Measurements from ENCODE around the gene STK38. TPM values are rescaled to one million over a fixed set of nuclear protein-coding genes. Genes with fewer than 3 reads are reported as not detected.

The STK38 gene
- total and polyA plus RNA-seq, 2 of the 8 experiments (the other 6 are each of a cell fraction or from before 2014, with no cell fraction given): 8.1 to 19.8 TPM

GRCh38 chr6:36578030-36578429 is 30.8 kb upstream of the STK38 start:
- CTCF ChIA-PET (ENCODE audit: partially characterized antibody): interaction anchor here (2.4 to 2.8 kb wide), 2 partner anchors 9 to 13 kb away, joined by 13 to 14 read pairs; no protein-coding TSS in a partner anchor
- Histone ChIP-seq H4K20me1 (replicated peaks in 1 of 2; ENCODE audit: control insufficient read depth in 1 of 2, insufficient read depth in 2 of 2, low read length in 2 of 2) (no peaks in the 10 kb centered on the region), H2BK5ac (ENCODE audit: low read depth, low read length) (no peak overlapping the region), H3K9ac (replicated peaks in 1 of 4; ENCODE audit: extremely low read depth in 1 of 4, low read depth in 3 of 4, low read length in 3 of 4) (no peak overlapping the region), H3K36me3 (ENCODE audit: control insufficient read depth in 2 of 4, insufficient read depth in 4 of 4, low read length in 3 of 4) (no peaks in the 10 kb centered on the region), H2BK12ac (ENCODE audit: low read depth, low read length) (no peak overlapping the region), H3K23ac (ENCODE audit: insufficient read length) (no peak overlapping the region), H3K79me2 (ENCODE audit: control insufficient read depth in 1 of 2, insufficient read depth in 2 of 2, low read length in 2 of 2) (no peaks in the 10 kb centered on the region), H3K4me1 (replicated peaks in 1 of 4; ENCODE audit: control insufficient read depth in 3 of 4, insufficient read depth in 4 of 4, low read length in 3 of 4) (no peaks in the 10 kb centered on the region), H4K8ac (ENCODE audit: extremely low read depth, insufficient read depth, low read length) (no peak overlapping the region), H3K4me2 (ENCODE audit: insufficient read depth in 1 of 2, low read depth in 2 of 2, low read length in 2 of 2) (no peak overlapping the region), H4K91ac (replicated peaks; ENCODE audit: insufficient read length, low read length) (no peak overlapping the region), H3K79me1 (ENCODE audit: low read depth, low read length) (no peaks in the 10 kb centered on the region), H2AFZ (ENCODE audit: low read length) (no peak overlapping the region), H2AK5ac (ENCODE audit: low read depth, low read length) (no peak overlapping the region), H3K23me2 (ENCODE audit: low read depth, low read length) (peaks cover 2% of the 10 kb centered on the region; the same call in 1 of the 2 replicates), H4K5ac (ENCODE audit: insufficient read length, low read depth, low read length) (no peak overlapping the region), H3K56ac (replicated peaks; ENCODE audit: insufficient read length, low read depth, low read length) (no peak overlapping the region), H3K27me3 (replicated peaks in 1 of 4; ENCODE audit: control insufficient read depth in 3 of 4, extremely low read depth in 1 of 4, insufficient read depth in 3 of 4, low read length in 3 of 4) (no peaks in the 10 kb centered on the region), H2BK20ac (ENCODE audit: low read length) (no peak overlapping the region), H3K14ac (ENCODE audit: insufficient read length) (no peak overlapping the region), H3K27ac (ENCODE audit: low read depth, low read length) (no peak overlapping the region), H2BK15ac (ENCODE audit: low read length) (0 out of 2 replicates have a peak overlapping the region, but pooled peaks have one; percentile 16), H3K18ac (ENCODE audit: extremely low read depth, low read length) (no peak overlapping the region), H3K9me3 (ENCODE audit: insufficient read depth in 2 of 2, low read depth in 1 of 2, low read length in 1 of 2) (no peaks in the 10 kb centered on the region), H2BK120ac (replicated peaks; ENCODE audit: low read depth, low read length) (no peak overlapping the region), H3K4ac (replicated peaks; ENCODE audit: insufficient read length, low read depth, low read length) (no peak overlapping the region), H3K4me3 (ENCODE audit: extremely low read depth in 1 of 4, insufficient read depth in 2 of 4, low read depth in 3 of 4, low read length in 4 of 4) (no peak overlapping the region)
- DNase-seq (ENCODE audit: low read depth in 1 of 2, low spot score in 2 of 2) (no peak), FAIRE-seq (no peak)
- POLR2A ChIA-PET (ENCODE audit: partially characterized antibody): interaction anchor here (6.2 kb wide), 1 partner anchor 20 kb away, joined by 69 read pairs; the partner anchor contains the start of gene SRSF3
- WGBS, 2 experiments (ENCODE audit: extremely low coverage in 1 of 2, insufficient coverage in 1 of 2, insufficient read length in 1 of 2, insufficient replicate concordance in 2 of 2, low coverage in 1 of 2, low lambda C conversion rate in 2 of 2, missing lambda C conversion rate in 1 of 2): 88% methylated on average over 5 of the region's 5 CpGs; no CpG with 5 or more reads in 1 of the 2 experiments
- TF ChIP-seq BRCA1 (IDR thresholded peaks at IDR 0.05; ENCODE audit: low read depth, low read length) (no peak), RFX5 (IDR thresholded peaks at IDR 0.05; ENCODE audit: borderline replicate concordance, low read depth, low read length) (no peak), BCL11A (IDR thresholded peaks at IDR 0.05; ENCODE audit: low read depth in 2 of 2, low read length in 2 of 2) (no peak), KDM1A (IDR thresholded peaks at IDR 0.05; ENCODE audit: borderline replicate concordance, low read length) (no peak), USF2 (IDR thresholded peaks at IDR 0.05; ENCODE audit: low read length) (no peak), EP300 (IDR thresholded peaks at IDR 0.05; ENCODE audit: borderline replicate concordance in 1 of 2, low read depth in 2 of 2, low read length in 2 of 2) (no peak), SRF (IDR thresholded peaks at IDR 0.05; ENCODE audit: low read depth, low read length) (no peak), CEBPB (IDR thresholded peaks at IDR 0.05; ENCODE audit: low read depth, low read length) (no peak), TCF12 (IDR thresholded peaks at IDR 0.05; ENCODE audit: low read depth, low read length) (no peak), TAF1 (IDR thresholded peaks at IDR 0.05; ENCODE audit: low read depth, low read length) (no peak), JUND (IDR thresholded peaks at IDR 0.05; ENCODE audit: low read length) (no peak)

Measured in H1 (cell line).